ENCODE data around the gene ERVK3-1. TPM values are rescaled to one million over a fixed set of nuclear protein-coding genes. Genes with fewer than 3 reads are reported as not detected.

ERVK3-1 gene
- polyA plus RNA-seq, 1 of the 3 experiments (the other 2 are of a cell fraction): 69.4 TPM

- Histone ChIP-seq H3K27me3 (ENCODE audit: insufficient read depth) (no peaks in the 10 kb centered on the region), H3K9ac (no peak overlapping the region), H3K9me2 (no peaks in the 10 kb centered on the region), H3K4me3 (ENCODE audit: low read depth in 2 of 2, low read length in 1 of 2) (no peak overlapping the region), H3K4me1 (ENCODE audit: control insufficient read depth in 1 of 2, insufficient read depth in 2 of 2, low read depth in 1 of 2, low read length in 1 of 2) (peaks cover 0 to 10% of the 10 kb centered on the region in 2 experiments; a peak in 1 of 4 replicates), H3K9me3 (no peaks in the 10 kb centered on the region), H3K79me2 (ENCODE audit: insufficient read depth) (peaks cover 32% of the 10 kb centered on the region), H3K27ac (ENCODE audit: low read depth in 2 of 2, low read length in 1 of 2) (no peak overlapping the region), H3K36me3 (replicated peaks in 1 of 2; ENCODE audit: control insufficient read depth in 1 of 2, insufficient read depth in 2 of 2, low read length in 1 of 2) (peaks cover 7 to 25% of the 10 kb centered on the region in 2 experiments), H4K20me1 (ENCODE audit: insufficient read depth) (no peaks in the 10 kb centered on the region), H2AFZ (ENCODE audit: low read depth) (no peak overlapping the region), H3F3A (replicated peaks; ENCODE audit: insufficient read depth) (no peaks in the 10 kb centered on the region), H3K4me2 (no peak overlapping the region)
- CTCF ChIA-PET: no interaction called here
- no peak for TF ChIP-seq RCOR1 (IDR thresholded peaks at IDR 0.05; ENCODE audit: low read length)
- no peak for TF ChIP-seq IRF3 (IDR thresholded peaks at IDR 0.05; ENCODE audit: low read depth, low read length)
- no peak for TF ChIP-seq GATA2 (CRISPR knock-in tag; IDR thresholded peaks at IDR 0.05)
- no peak for TF ChIP-seq RAD21 (IDR thresholded peaks at IDR 0.05; ENCODE audit: low read length)
- TF ChIP-seq POLR2AphosphoS5 (IDR thresholded peaks at IDR 0.05; ENCODE audit: low read depth, low read length): no peak
- DNase-seq: no peak
- 95% methylated on average over 1 of the region's 1 CpG for WGBS (ENCODE audit: low lambda C conversion rate)
- POLR2A ChIA-PET: no interaction called here
Observed at GRCh38 chr19:58332697-58333096, 27.5 kb downstream of the ERVK3-1 start.

- 93% methylated on average over 7 of the region's 19 CpGs for WGBS (ENCODE audit: low lambda C conversion rate)
- ChIA-PET POLR2A (no interaction called here), CTCF (no interaction called here)
Observed at GRCh38 chr19:58334691-58335249, 29.6 kb downstream of the ERVK3-1 start.

GRCh38 chr19:58335630-58336029 lies 30.5 kb downstream of the ERVK3-1 start:
- H3K9me2 ChIP-seq: no peaks in the 10 kb centered on the region
- WGBS (ENCODE audit: low lambda C conversion rate): 87% methylated on average over 3 of the region's 3 CpGs
- no peak overlapping the region for H2AFZ ChIP-seq (ENCODE audit: low read depth)
- H3K4me2 ChIP-seq: no peak overlapping the region
- H3K9ac ChIP-seq: no peak overlapping the region
- peaks cover 14% of the 10 kb centered on the region; the same call in 1 of the 2 replicates for H3K79me2 ChIP-seq (ENCODE audit: insufficient read depth)
- ChIA-PET POLR2A (interaction anchor here (1.0 kb wide), 1 partner anchor 12 kb away, joined by 5 read pairs; no protein-coding TSS in a partner anchor), CTCF (no interaction called here)
- H3F3A ChIP-seq (replicated peaks; ENCODE audit: insufficient read depth): no peaks in the 10 kb centered on the region
- peaks cover 24 to 42% of the 10 kb centered on the region in 2 experiments for H3K36me3 ChIP-seq (replicated peaks in 1 of 2; ENCODE audit: control insufficient read depth in 1 of 2, insufficient read depth in 2 of 2, low read length in 1 of 2)
- H3K27me3 ChIP-seq (ENCODE audit: insufficient read depth): no peaks in the 10 kb centered on the region
- DNase-seq: no peak
- no peak overlapping the region for H3K4me3 ChIP-seq (ENCODE audit: low read depth in 2 of 2, low read length in 1 of 2)
- no peaks in the 10 kb centered on the region for H4K20me1 ChIP-seq (ENCODE audit: insufficient read depth)
- H3K9me3 ChIP-seq: no peaks in the 10 kb centered on the region
- H3K27ac ChIP-seq (ENCODE audit: low read depth in 2 of 2, low read length in 1 of 2): no peak overlapping the region
- H3K4me1 ChIP-seq (ENCODE audit: control insufficient read depth in 1 of 2, insufficient read depth in 2 of 2, low read depth in 1 of 2, low read length in 1 of 2): no peaks in the 10 kb centered on the region; a peak in 1 of 4 replicates
- no peak for TF ChIP-seq CHD2 (IDR thresholded peaks at IDR 0.05; ENCODE audit: low read length, partially characterized antibody)
- no peak for TF ChIP-seq EP300 (IDR thresholded peaks at IDR 0.05; ENCODE audit: borderline replicate concordance in 1 of 2, low read depth in 1 of 2, low read length in 1 of 2)
- TF ChIP-seq RAD21 (IDR thresholded peaks at IDR 0.05; ENCODE audit: low read length): no peak
- TF ChIP-seq JUND (IDR thresholded peaks at IDR 0.05): no peak
- TF ChIP-seq FOXJ3 (CRISPR knock-in tag; IDR thresholded peaks at IDR 0.05): no peak
- TF ChIP-seq MXI1 (IDR thresholded peaks at IDR 0.05; ENCODE audit: low read depth, low read length): no peak
- TF ChIP-seq CTCF (IDR thresholded peaks at IDR 0.05): no peak
- no peak for TF ChIP-seq TAF1 (IDR thresholded peaks at IDR 0.05; ENCODE audit: borderline replicate concordance, low read depth, low read length)
- TF ChIP-seq NRF1 (IDR thresholded peaks at IDR 0.05; ENCODE audit: low read depth, low read length): no peak
- TF ChIP-seq RXRA (IDR thresholded peaks at IDR 0.05; ENCODE audit: borderline replicate concordance, low read depth): no peak
- no peak for TF ChIP-seq USF2 (IDR thresholded peaks at IDR 0.05; ENCODE audit: borderline replicate concordance, low read depth, low read length)
- TF ChIP-seq SMC3 (IDR thresholded peaks at IDR 0.05; ENCODE audit: low read depth, low read length): no peak
- TF ChIP-seq NFIC (IDR thresholded peaks at IDR 0.05; ENCODE audit: borderline replicate concordance): no peak
- no peak for TF ChIP-seq TEAD4 (IDR thresholded peaks at IDR 0.05; ENCODE audit: borderline replicate concordance, insufficient read depth)

More at GRCh38 chr19:58334691-58335249, 29.6 kb downstream of the ERVK3-1 start:
- Histone ChIP-seq H3K4me3 (ENCODE audit: low read depth in 2 of 2, low read length in 1 of 2) (no peak overlapping the region), H3K27ac (ENCODE audit: low read depth in 2 of 2, low read length in 1 of 2) (no peak overlapping the region), H3K9me2 (no peaks in the 10 kb centered on the region), H3K27me3 (ENCODE audit: insufficient read depth) (no peaks in the 10 kb centered on the region), H3K4me1 (ENCODE audit: control insufficient read depth in 1 of 2, insufficient read depth in 2 of 2, low read depth in 1 of 2, low read length in 1 of 2) (no peaks in the 10 kb centered on the region; a peak in 1 of 4 replicates), H4K20me1 (ENCODE audit: insufficient read depth) (no peaks in the 10 kb centered on the region), H2AFZ (ENCODE audit: low read depth) (no peak overlapping the region), H3F3A (replicated peaks; ENCODE audit: insufficient read depth) (no peaks in the 10 kb centered on the region), H3K36me3 (replicated peaks in 1 of 2; ENCODE audit: control insufficient read depth in 1 of 2, insufficient read depth in 2 of 2, low read length in 1 of 2) (peaks cover 20 to 42% of the 10 kb centered on the region in 2 experiments), H3K4me2 (no peak overlapping the region), H3K9ac (no peak overlapping the region), H3K79me2 (ENCODE audit: insufficient read depth) (peaks cover 14% of the 10 kb centered on the region; the same call in 1 of the 2 replicates), H3K9me3 (no peaks in the 10 kb centered on the region)
- no peak for DNase-seq
- TF ChIP-seq TAF1 (IDR thresholded peaks at IDR 0.05; ENCODE audit: borderline replicate concordance, low read depth, low read length): no peak
- TF ChIP-seq SMC3 (IDR thresholded peaks at IDR 0.05; ENCODE audit: low read depth, low read length): no peak
- no peak for TF ChIP-seq RXRA (IDR thresholded peaks at IDR 0.05; ENCODE audit: borderline replicate concordance, low read depth)
- TF ChIP-seq JUND (IDR thresholded peaks at IDR 0.05): no peak
- TF ChIP-seq MXI1 (IDR thresholded peaks at IDR 0.05; ENCODE audit: low read depth, low read length): no peak
